Brain microvascular endothelial cell (primary cell): ENCODE results near the gene ZNF837.

Experiments used
- DNase-seq: peaks from one replicate; pipeline ENCODE4 v3.0.0-alpha.2; 2020
- H3K27ac ChIP-seq: fragments of 250-450 bp; sonication (Bioruptor Pico); 2 replicates; pipeline ENCODE4 v1.5.1; 2020; ENCODE audit warnings: mild to moderate bottlenecking, moderate library complexity
- H3K27me3 ChIP-seq: fragments of 250-450 bp; sonication (Bioruptor Pico); replicated peaks from 2 replicates; pipeline ENCODE4 v1.5.1; 2020; ENCODE audit warnings: mild to moderate bottlenecking
- H3K36me3 ChIP-seq: fragments of 250-450 bp; sonication (Bioruptor Pico); replicated peaks from 2 replicates; pipeline ENCODE4 v1.5.1; 2020; ENCODE audit warnings: mild to moderate bottlenecking
- H3K4me3 ChIP-seq: 2 replicates; pipeline ENCODE4 v1.5.1; 2011; ENCODE audit warnings: low read depth, mild to moderate bottlenecking, control low read depth, low read length, moderate library complexity
- in situ Hi-C: cut with HindIII; loops from 2 replicates; pipeline ENCODE4 v1.10.0; 2017; ENCODE audit warnings: low sequenced_read_pairs, low pct_ligation_motif_present
- TF ChIP-seq, protein P1 (sequence below): IDR thresholded peaks from 2 replicates; pipeline ENCODE4 v1.5.1; 2011; ENCODE audit warnings: low read depth, mild to moderate bottlenecking, moderate library complexity, low read length, control low read depth, inconsistent platforms; ENCODE audit errors: missing control alignments

The ZNF837 gene

GRCh38 chr19:58367698-58368454 is 13.0 kb downstream of the ZNF837 start:
- Histone ChIP-seq H3K27me3 (no peaks in the 10 kb centered on the region), H3K36me3 (no peaks in the 10 kb centered on the region), H3K27ac (no peak overlapping the region), H3K4me3 (no peak overlapping the region)
- TF ChIP-seq, protein P1, sequence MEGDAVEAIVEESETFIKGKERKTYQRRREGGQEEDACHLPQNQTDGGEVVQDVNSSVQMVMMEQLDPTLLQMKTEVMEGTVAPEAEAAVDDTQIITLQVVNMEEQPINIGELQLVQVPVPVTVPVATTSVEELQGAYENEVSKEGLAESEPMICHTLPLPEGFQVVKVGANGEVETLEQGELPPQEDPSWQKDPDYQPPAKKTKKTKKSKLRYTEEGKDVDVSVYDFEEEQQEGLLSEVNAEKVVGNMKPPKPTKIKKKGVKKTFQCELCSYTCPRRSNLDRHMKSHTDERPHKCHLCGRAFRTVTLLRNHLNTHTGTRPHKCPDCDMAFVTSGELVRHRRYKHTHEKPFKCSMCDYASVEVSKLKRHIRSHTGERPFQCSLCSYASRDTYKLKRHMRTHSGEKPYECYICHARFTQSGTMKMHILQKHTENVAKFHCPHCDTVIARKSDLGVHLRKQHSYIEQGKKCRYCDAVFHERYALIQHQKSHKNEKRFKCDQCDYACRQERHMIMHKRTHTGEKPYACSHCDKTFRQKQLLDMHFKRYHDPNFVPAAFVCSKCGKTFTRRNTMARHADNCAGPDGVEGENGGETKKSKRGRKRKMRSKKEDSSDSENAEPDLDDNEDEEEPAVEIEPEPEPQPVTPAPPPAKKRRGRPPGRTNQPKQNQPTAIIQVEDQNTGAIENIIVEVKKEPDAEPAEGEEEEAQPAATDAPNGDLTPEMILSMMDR = no peak
- DNase-seq = no peak
- in situ Hi-C loops = no loop called here

DNA sequence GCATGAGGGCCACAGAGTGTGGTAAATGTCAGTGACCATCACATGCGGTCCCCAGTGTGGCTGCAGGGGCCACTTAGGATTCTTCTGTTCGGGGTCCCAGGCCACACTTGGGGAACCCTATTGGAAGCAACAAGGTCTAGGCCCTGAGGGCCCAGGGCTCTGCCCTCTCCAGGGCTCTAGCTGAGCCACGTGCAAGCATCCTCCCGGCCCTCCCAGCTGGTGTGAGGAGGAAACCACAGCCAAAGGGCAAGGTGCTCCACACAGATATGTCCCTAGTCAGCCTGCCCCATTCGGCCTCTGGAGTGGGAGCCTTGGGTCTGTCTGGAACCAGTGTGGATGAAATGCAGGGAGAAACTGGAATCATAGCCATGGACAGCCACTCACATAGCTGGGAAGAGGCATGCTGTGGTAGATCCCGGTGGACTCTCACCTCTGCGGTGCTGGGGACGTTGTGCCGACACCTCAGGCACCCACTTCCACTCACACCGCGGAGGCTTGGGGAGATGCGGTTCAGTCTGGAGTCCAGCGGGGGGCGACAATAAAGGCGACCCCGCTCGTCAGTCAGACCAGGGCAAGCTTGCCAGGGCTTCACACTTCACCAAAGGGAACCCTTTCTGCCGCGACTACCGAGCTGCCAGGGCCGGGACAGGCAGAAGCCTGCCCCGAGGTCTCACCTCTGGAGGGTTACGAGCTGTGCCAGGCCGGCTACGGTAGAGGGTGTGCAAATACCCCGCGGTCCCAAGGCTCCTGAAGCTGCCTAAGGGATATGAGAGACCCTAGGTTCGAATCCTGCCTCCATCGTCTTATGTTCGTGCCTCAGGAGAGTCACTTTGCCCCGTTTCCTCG is 14.0 kb downstream of the ZNF837 start:
- no peaks in the 10 kb centered on the region for H3K36me3 ChIP-seq
- DNase-seq = no peak
- TF ChIP-seq, protein P1 = no peak
- H3K4me3 ChIP-seq = no peak overlapping the region
- no peak overlapping the region for H3K27ac ChIP-seq
- H3K27me3 ChIP-seq = no peaks in the 10 kb centered on the region
- in situ Hi-C loops = no loop called here

DNA sequence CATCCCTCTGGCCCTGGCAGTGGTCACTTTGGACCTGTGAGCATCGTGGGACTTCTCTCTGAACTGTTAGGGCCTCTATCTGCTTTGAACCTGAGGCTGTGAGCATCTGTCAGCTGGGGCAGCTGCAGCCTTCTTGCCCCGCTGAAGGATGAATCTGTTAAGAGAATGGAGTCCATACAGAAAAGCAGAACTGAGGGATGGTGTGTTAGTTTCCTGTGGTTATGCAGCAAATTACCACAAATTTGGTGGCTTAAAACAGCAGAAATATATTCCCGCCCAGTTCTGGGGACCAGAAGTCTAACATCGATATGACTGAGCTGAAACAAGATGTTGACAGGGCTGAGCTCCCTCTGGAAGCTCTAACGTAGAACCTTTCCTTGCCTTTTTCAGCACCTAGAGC is 16.7 kb downstream of the ZNF837 start:
- Histone ChIP-seq H3K27ac (no peak overlapping the region), H3K36me3 (no peaks in the 10 kb centered on the region), H3K4me3 (no peak overlapping the region), H3K27me3 (no peaks in the 10 kb centered on the region)
- no peak for DNase-seq
- in situ Hi-C loops = no loop called here
- TF ChIP-seq, protein P1 = no peak

DNA sequence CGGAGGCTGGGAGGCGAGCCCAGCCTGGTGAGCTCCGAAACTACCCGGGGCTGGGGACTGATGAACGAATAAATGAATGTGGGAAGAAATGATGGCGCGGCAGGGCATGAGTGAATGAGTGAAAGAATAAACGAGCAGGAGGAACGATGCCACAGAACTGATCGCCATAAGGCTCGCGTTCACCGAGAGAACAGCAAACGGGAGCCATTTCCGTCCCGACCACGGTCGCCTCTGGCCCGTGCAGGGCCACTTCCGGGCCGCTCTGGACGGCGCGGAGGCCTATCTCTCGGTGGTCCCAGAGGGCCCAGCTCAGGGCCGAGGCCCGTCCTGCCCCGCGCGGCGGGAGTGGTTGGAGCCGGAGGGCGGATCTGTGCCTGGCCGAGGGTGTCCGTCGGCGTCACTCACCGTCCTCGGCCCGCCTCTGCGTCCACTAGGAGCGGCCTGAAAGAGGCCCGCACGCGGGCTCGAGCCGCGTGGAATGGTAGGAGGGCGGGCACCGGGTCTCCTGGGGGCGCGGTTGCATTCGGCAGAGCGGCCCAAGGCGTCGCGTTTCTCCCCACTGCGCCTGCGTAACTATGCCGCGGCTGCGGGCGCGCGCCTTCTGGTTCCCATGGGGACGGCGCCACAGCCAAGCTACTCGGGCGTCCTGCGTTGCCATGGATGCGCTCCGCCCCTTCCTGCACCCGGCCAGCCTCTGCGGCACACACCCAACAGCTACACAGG is 18.4 kb downstream of the ZNF837 start, which contains the start of gene ZNF497:
ZNF497 (minus strand) TSS at position 480 of the 723 bp plus-strand sequence. CDS start 5,116 bp downstream, outside the sequence.
- no peaks in the 10 kb centered on the region for H3K27me3 ChIP-seq
- in situ Hi-C loops = no loop called here
- peak within 1 kb of the TSS; percentile 72 for H3K4me3 ChIP-seq
- H3K27ac ChIP-seq = peak within 1 kb of the TSS; percentile 77
- peak; percentile 93 for DNase-seq
- no peaks in the 10 kb centered on the region for H3K36me3 ChIP-seq
- TF ChIP-seq, protein P1 = no peak

DNA sequence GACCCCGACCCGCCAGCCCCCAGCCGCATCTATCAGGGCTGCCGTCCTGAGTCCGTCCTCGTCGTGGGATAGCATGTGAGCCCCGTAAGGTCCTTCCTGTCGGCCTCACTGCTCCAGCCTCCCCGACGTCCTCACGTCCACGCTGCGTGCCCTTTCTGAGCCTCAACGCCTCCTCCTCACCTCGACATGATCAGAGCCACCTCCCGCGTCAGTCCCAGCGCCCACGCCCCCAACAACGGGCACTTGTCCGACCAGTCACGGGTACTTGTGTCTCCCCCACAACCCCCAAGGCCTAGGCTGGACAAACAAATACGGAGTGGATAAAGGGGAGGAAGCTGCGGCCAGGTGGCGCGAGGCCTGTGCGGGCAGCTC is 18.9 kb downstream of the ZNF837 start:
- Histone ChIP-seq H3K36me3 (no peaks in the 10 kb centered on the region), H3K4me3 (peak overlapping the region; percentile 72), H3K27me3 (no peaks in the 10 kb centered on the region), H3K27ac (peak overlapping the region; percentile 77)
- TF ChIP-seq, protein P1 = no peak
- no peak for DNase-seq
- in situ Hi-C loops = no loop called here
